ENCODE results near the gene GPR158.

GRCh38 chr10:25328361-25328760, 153.6 kb downstream of the GPR158 start:
- TF ChIP-seq POLR2A (IDR thresholded peaks at IDR 0.05; ENCODE audit: borderline replicate concordance, extremely low read depth, insufficient read depth, insufficient read length) (no peak), EZH2 (IDR thresholded peaks at IDR 0.05) (no peak), CTCF (IDR thresholded peaks at IDR 0.05 in 2 of 3, conservative IDR thresholded peaks at IDR 0.05 in 1 of 3; ENCODE audit: borderline replicate concordance in 1 of 3, insufficient read depth in 1 of 3, low read depth in 2 of 3, low read length in 2 of 3) (no peak), ZNF274 (IDR thresholded peaks at IDR 0.05; ENCODE audit: low read depth, low read length) (no peak), MAX (IDR thresholded peaks at IDR 0.05) (no peak), POLR2AphosphoS5 (IDR thresholded peaks at IDR 0.05; ENCODE audit: low read depth, low read length) (no peak), RAD21 (IDR thresholded peaks at IDR 0.05; ENCODE audit: low read depth) (no peak), EGR1 (IDR thresholded peaks at IDR 0.05; ENCODE audit: low read depth) (no peak), EZH2phosphoT487 (IDR thresholded peaks at IDR 0.05; ENCODE audit: borderline replicate concordance) (no peak), ZFX (IDR thresholded peaks at IDR 0.05) (no peak), REST (IDR thresholded peaks at IDR 0.05; ENCODE audit: low read depth) (no peak), TCF7L2 (IDR thresholded peaks at IDR 0.05; ENCODE audit: borderline replicate concordance, extremely low read depth, insufficient read depth, insufficient read length) (no peak), CEBPB (IDR thresholded peaks at IDR 0.05; ENCODE audit: low read depth) (no peak)
